Measurements from ENCODE around the gene SLC25A51.
A peak's percentile ranks its signal among the peaks of the same experiment; 100 is the strongest.
"Not testable (repeated sequence)": the region's sequence is repeated elsewhere in the genome, so short reads cannot be mapped to it uniquely, and the experiment has no call there.

The SLC25A51 gene

GRCh38 chr9:37913480-37914153 lies 9.7 kb upstream of the SLC25A51 start:
- TF ChIP-seq, protein P1, sequence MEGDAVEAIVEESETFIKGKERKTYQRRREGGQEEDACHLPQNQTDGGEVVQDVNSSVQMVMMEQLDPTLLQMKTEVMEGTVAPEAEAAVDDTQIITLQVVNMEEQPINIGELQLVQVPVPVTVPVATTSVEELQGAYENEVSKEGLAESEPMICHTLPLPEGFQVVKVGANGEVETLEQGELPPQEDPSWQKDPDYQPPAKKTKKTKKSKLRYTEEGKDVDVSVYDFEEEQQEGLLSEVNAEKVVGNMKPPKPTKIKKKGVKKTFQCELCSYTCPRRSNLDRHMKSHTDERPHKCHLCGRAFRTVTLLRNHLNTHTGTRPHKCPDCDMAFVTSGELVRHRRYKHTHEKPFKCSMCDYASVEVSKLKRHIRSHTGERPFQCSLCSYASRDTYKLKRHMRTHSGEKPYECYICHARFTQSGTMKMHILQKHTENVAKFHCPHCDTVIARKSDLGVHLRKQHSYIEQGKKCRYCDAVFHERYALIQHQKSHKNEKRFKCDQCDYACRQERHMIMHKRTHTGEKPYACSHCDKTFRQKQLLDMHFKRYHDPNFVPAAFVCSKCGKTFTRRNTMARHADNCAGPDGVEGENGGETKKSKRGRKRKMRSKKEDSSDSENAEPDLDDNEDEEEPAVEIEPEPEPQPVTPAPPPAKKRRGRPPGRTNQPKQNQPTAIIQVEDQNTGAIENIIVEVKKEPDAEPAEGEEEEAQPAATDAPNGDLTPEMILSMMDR (conservative IDR thresholded peaks at IDR 0.05) = peak; percentile 99
- H3K27ac ChIP-seq = peak overlapping the region; percentile 16; the same call in 1 of the 2 replicates

DNA sequence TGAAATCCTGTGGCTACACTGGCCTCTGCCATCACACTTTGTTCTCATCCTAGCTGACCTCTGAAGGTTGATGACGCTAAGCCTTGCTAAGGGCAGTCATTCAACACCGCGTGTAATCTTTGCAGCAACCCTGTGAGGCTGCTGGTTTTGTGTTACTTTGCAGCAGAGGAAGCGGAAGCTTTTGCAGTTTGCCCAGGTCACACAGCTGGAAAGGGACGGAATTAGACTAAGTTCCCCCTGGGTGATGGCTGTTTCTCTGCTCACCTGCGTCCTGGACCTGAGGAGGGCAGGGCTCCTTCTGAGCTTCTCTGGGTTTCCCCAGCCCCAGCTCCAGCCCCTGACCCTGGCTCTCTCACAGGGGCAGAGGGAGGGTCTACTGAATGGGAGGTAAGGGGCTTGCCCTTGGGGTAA lies 7.3 kb upstream of the SLC25A51 start:
- TF ChIP-seq, protein P1 (conservative IDR thresholded peaks at IDR 0.05) = no peak
- no peak overlapping the region for H3K27ac ChIP-seq

GRCh38 chr9:37910271-37910670 lies 6.3 kb upstream of the SLC25A51 start:
- no peak overlapping the region for H3K27ac ChIP-seq
- TF ChIP-seq, protein P1 (conservative IDR thresholded peaks at IDR 0.05) = no peak

- H3K27ac ChIP-seq = not testable (repeated sequence)
Observed at GRCh38 chr9:37909836-37910235, 5.9 kb upstream of the SLC25A51 start.

GRCh38 chr9:37909326-37909725 lies 5.4 kb upstream of the SLC25A51 start:
- H3K27ac ChIP-seq = no peak overlapping the region
- TF ChIP-seq, protein P1 (conservative IDR thresholded peaks at IDR 0.05) = no peak

- no peak overlapping the region for H3K27ac ChIP-seq
- TF ChIP-seq, protein P1 (conservative IDR thresholded peaks at IDR 0.05) = no peak
Observed at GRCh38 chr9:37908698-37909186, 4.8 kb upstream of the SLC25A51 start.

GRCh38 chr9:37908283-37908682 lies 4.4 kb upstream of the SLC25A51 start:
- H3K27ac ChIP-seq = no peak overlapping the region
- TF ChIP-seq, protein P1 (conservative IDR thresholded peaks at IDR 0.05) = no peak

Data from VCaP (cell line).